Activated T-cell treated with anti-CD3 and anti-CD28 coated beads, Interleukin-2, amount 50 U/mL, for 4 hours (primary cell): ENCODE measurements around the gene INTS11. TPM values are rescaled to one million over a fixed set of nuclear protein-coding genes. Genes with fewer than 3 reads are reported as not detected.

ENCODE experiments used
- ATAC-seq, 2 donors: fragments of 200-7000 bp; cut with Tn5 transposase; one replicate each; pipeline ENCODE4 v1.10.0; 2021
- DNase-seq: peaks from one replicate; pipeline ENCODE4 v3.0.0-alpha.2; 2020
- H3K27me3 Mint-ChIP-seq: one replicate; pipeline ENCODE4 v1.8.0; 2021; ENCODE audit warnings: low read depth, mixed read lengths
- H3K36me3 Mint-ChIP-seq: one replicate; pipeline ENCODE4 v1.8.0; 2022; ENCODE audit warnings: mixed read lengths; ENCODE audit not compliant: insufficient read depth
- H3K4me1 Mint-ChIP-seq: one replicate; pipeline ENCODE4 v1.8.0; 2021; ENCODE audit warnings: low read depth, mixed read lengths
- H3K4me3 Mint-ChIP-seq: one replicate; pipeline ENCODE4 v1.8.0; 2021; ENCODE audit warnings: mild to moderate bottlenecking, moderate library complexity, mixed read lengths
- H3K9me3 Mint-ChIP-seq: one replicate; pipeline ENCODE4 v1.8.0; 2021; ENCODE audit warnings: mixed read lengths
- total RNA-seq, 3 donors: library from RNA; stranded (reverse); gene quantifications; one replicate each; pipeline ENCODE4 v1.2.1, GENCODE V29; 2021

Gene INTS11
- total RNA-seq, 3 donors from 2014 or later = 164 to 181 (median 172) TPM

- Mint-ChIP-seq H3K4me3 (no peak overlapping the region), H3K9me3 (no peaks in the 10 kb centered on the region)
These were observed 60.4 kb downstream of the INTS11 start for GRCh38 chr1:1264026-1264425.

DNA sequence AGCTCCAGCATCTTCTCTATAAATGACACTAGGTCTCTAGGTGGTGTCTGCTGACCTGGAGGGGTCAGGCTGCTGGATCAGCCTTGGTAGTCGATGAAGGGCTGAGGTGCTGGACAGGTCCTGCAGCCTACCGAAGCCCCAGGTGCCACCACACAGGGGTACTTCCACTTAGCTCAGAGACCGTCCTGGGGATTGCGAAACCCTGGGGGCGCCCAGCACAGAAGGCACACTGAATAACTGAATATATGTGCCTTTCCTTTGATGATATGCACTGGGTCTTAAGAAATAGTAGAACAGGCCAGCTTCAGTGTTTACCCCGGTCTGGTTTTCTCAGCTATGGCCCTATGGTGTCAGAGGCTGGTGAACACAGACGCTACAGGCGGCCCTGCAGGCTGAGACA lies 61.7 kb downstream of the INTS11 start:
- DNase-seq = no peak
- Mint-ChIP-seq H3K4me1 (peaks cover 13% of the 10 kb centered on the region), H3K9me3 (no peaks in the 10 kb centered on the region), H3K27me3 (no peaks in the 10 kb centered on the region), H3K4me3 (no peak overlapping the region), H3K36me3 (peaks cover 24% of the 10 kb centered on the region)
- no peak for ATAC-seq

More at GRCh38 chr1:1264026-1264425, 60.4 kb downstream of the INTS11 start:
- H3K36me3 Mint-ChIP-seq = peaks cover 28% of the 10 kb centered on the region
- peaks cover 17% of the 10 kb centered on the region for H3K4me1 Mint-ChIP-seq
- no peak for DNase-seq
- no peaks in the 10 kb centered on the region for H3K27me3 Mint-ChIP-seq
- no peak for ATAC-seq

- H3K27me3 Mint-ChIP-seq = no peaks in the 10 kb centered on the region
- no peak for ATAC-seq
- H3K4me1 Mint-ChIP-seq = peaks cover 12% of the 10 kb centered on the region
- H3K4me3 Mint-ChIP-seq = no peak overlapping the region
- H3K36me3 Mint-ChIP-seq = peaks cover 27% of the 10 kb centered on the region
- no peak for DNase-seq
- no peaks in the 10 kb centered on the region for H3K9me3 Mint-ChIP-seq
These were observed 62.4 kb downstream of the INTS11 start for GRCh38 chr1:1262071-1262470.

Other genes with a start within 250 kb of the INTS11 start
- 10 to 100 TPM; 22.3 to 27.6 (median 26.8) TPM for gene C1orf159, start 208.6 kb downstream of the INTS11 start, total RNA-seq
- not detected for gene TTLL10, start 150.8 kb downstream of the INTS11 start, total RNA-seq
- 100 to 1,000 TPM; 102 to 212 (median 155) TPM for gene TNFRSF18, start 118.1 kb downstream of the INTS11 start, total RNA-seq
- 100 to 1,000 TPM; 480 to 735 (median 495) TPM for gene TNFRSF4, start 110.5 kb downstream of the INTS11 start, total RNA-seq
- 100 to 1,000 TPM; 191 to 242 (median 193) TPM for gene SDF4, start 92.7 kb downstream of the INTS11 start, total RNA-seq
- 10 to 100 TPM; 38.0 to 40.8 (median 39.0) TPM for gene B3GALT6, start 92.4 kb downstream of the INTS11 start, total RNA-seq
- 1 to 10 TPM; 1.6 to 2.2 (median 2.1) TPM for gene C1QTNF12, start 77.9 kb downstream of the INTS11 start, total RNA-seq
- 10 to 100 TPM; 89.3 to 93.6 (median 91.2) TPM for gene UBE2J2, start 50.8 kb downstream of the INTS11 start, total RNA-seq
- gene SCNN1D, start 44.2 kb downstream of the INTS11 start, total RNA-seq = 1 to 10 TPM; 2.8 to 3.9 (median 3.2) TPM
- 10 to 100 TPM; 28.4 to 37.6 (median 30.1) TPM for gene ACAP3, start 16.7 kb downstream of the INTS11 start, total RNA-seq
- gene PUSL1, start 16.1 kb downstream of the INTS11 start, total RNA-seq = 10 to 100 TPM; 38.9 to 40.7 (median 39.5) TPM
- 10 to 100 TPM; 16.0 to 18.4 (median 18.1) TPM for gene CPTP, start 142 bp upstream of the INTS11 start, total RNA-seq
- gene TAS1R3, start 6.6 kb upstream of the INTS11 start, total RNA-seq = under 1 TPM; 0.15 to 0.29 (median 0.19) TPM
- gene DVL1, start 24.8 kb upstream of the INTS11 start, total RNA-seq = 10 to 100 TPM; 70.7 to 74.6 (median 72.1) TPM
- gene MXRA8, start 33.9 kb upstream of the INTS11 start, total RNA-seq = under 1 TPM; 0.41 to 0.53 (median 0.47) TPM
- gene AURKAIP1, start 50.5 kb upstream of the INTS11 start, total RNA-seq = 100 to 1,000 TPM; 218 to 244 (median 220) TPM
- 100 to 1,000 TPM; 112 to 127 (median 118) TPM for gene CCNL2, start 74.7 kb upstream of the INTS11 start, total RNA-seq
- gene MRPL20, start 82.6 kb upstream of the INTS11 start, total RNA-seq = 100 to 1,000 TPM; 254 to 300 (median 271) TPM
- under 1 TPM in 1 of 3 donors, not detected in 2; 0.15 TPM for gene ANKRD65, start 96.6 kb upstream of the INTS11 start, total RNA-seq
- under 1 TPM; 0.18 to 0.58 (median 0.19) TPM for gene VWA1, start 111.0 kb upstream of the INTS11 start, total RNA-seq
- 1 to 10 TPM in 1 of 3 donors, under 1 TPM in 2; 0.33 to 1.1 (median 0.74) TPM for gene ATAD3C, start 125.0 kb upstream of the INTS11 start, total RNA-seq
- 100 to 1,000 TPM; 193 to 208 (median 194) TPM for gene ATAD3B, start 147.1 kb upstream of the INTS11 start, total RNA-seq
- 100 to 1,000 TPM; 151 to 180 (median 154) TPM for gene ATAD3A, start 187.5 kb upstream of the INTS11 start, total RNA-seq
- under 1 TPM in 2 of 3 donors, not detected in 1; 0.46 to 0.63 TPM for gene TMEM240, start 216.0 kb upstream of the INTS11 start, total RNA-seq